K562 (cell line): ENCODE data around the gene IGLON5. TPM values are rescaled to one million over a fixed set of nuclear protein-coding genes. Genes with fewer than 3 reads are reported as not detected.

Experiments
- BRCA1 ChIP-seq, 2 experiments: fragments of 450-650 bp in 1 of 2; sonication (generic) in 1 of 2; formaldehyde crosslinking in 1 of 2; IDR thresholded peaks; 2 replicates each; pipeline versions ENCODE4 v1.5.0 to v1.6.1; 2017 to 2020; ENCODE audit warnings: mild to moderate bottlenecking in 1 of 2, missing genetic modification reagents in 1 of 2
- CSDE1 ChIP-seq, 2 experiments: fragments of 450-650 bp; IDR thresholded peaks; 2 replicates each; pipeline ENCODE4 v1.6.1; 2016; ENCODE audit warnings: mild to moderate bottlenecking in 1 of 2
- EP300 ChIP-seq: IDR thresholded peaks from 2 replicates; pipeline ENCODE4 v1.6.1; 2012; ENCODE audit warnings: low read length, improper control_type of control experiment
- FOXM1 ChIP-seq, 2 experiments: fragments of 450-650 bp in 1 of 2; sonication (generic) in 1 of 2; formaldehyde crosslinking in 1 of 2; IDR thresholded peaks; 2 replicates each; pipeline versions ENCODE4 v1.6.1 to v1.9.0; 2017 to 2022; ENCODE audit warnings: low read depth in 2 of 2, mild to moderate bottlenecking in 2 of 2, missing genetic modification reagents in 1 of 2, moderate library complexity in 1 of 2
- GTF2E2 ChIP-seq: fragments of 200-800 bp; sonication (Bioruptor generic); IDR thresholded peaks from 2 replicates; pipeline ENCODE4 v1.6.1; 2016; ENCODE audit warnings: missing genetic modification characterization, missing compliant biosample characterization
- GTF2F1 ChIP-seq: IDR thresholded peaks from 2 replicates; pipeline ENCODE4 v1.6.1; 2011; ENCODE audit warnings: low read depth, low read length, improper control_type of control experiment
- ID3 ChIP-seq, 2 experiments: fragments of 250-450 bp in 1 of 2; fragments of 450-650 bp in 1 of 2; sonication (Bioruptor Pico) in 1 of 2; IDR thresholded peaks; 2 replicates each; pipeline versions ENCODE4 v1.6.1 to v1.8.0; 2016 to 2021; ENCODE audit warnings: mild to moderate bottlenecking in 2 of 2, moderate library complexity in 2 of 2, missing compliant biosample characterization in 1 of 2, missing genetic modification characterization in 1 of 2
- KAT7 ChIP-seq: sonication (generic); formaldehyde crosslinking; IDR thresholded peaks from 2 replicates; pipeline ENCODE4 v1.8.0; 2022; ENCODE audit warnings: missing genetic modification reagents, mild to moderate bottlenecking, borderline replicate concordance
- KLF1 ChIP-seq: fragments of 450-650 bp; IDR thresholded peaks from 2 replicates; pipeline ENCODE4 v1.6.1; 2016; ENCODE audit warnings: missing genetic modification characterization, missing compliant biosample characterization
- NEUROD1 ChIP-seq: fragments of 150-350 bp; IDR thresholded peaks from 2 replicates; pipeline ENCODE4 v1.6.1; 2014; ENCODE audit warnings: borderline replicate concordance, low read length, low read depth; ENCODE audit not compliant: partially characterized antibody
- NR2C2 ChIP-seq, 2 experiments: fragments of 200-800 bp in 1 of 2; sonication (Bioruptor generic) in 1 of 2; sonication (generic) in 1 of 2; formaldehyde crosslinking in 1 of 2; IDR thresholded peaks; 2 replicates each; pipeline versions ENCODE4 v1.6.1 to v1.8.0; 2016 to 2022; ENCODE audit warnings: mild to moderate bottlenecking in 1 of 2, missing compliant biosample characterization in 1 of 2, missing genetic modification characterization in 1 of 2, missing genetic modification reagents in 1 of 2
- PCBP2 ChIP-seq: fragments of 200-400 bp; formaldehyde crosslinking; IDR thresholded peaks from 2 replicates; pipeline ENCODE4 v1.6.1; 2018; ENCODE audit warnings: low read length, low read depth, mild to moderate bottlenecking, moderate library complexity; ENCODE audit not compliant: poor library complexity, severe bottlenecking
- PHB ChIP-seq: fragments of 250-450 bp; sonication (Bioruptor Pico); IDR thresholded peaks from 2 replicates; pipeline ENCODE4 v1.5.0; 2021
- PTTG1 ChIP-seq: fragments of 450-650 bp; IDR thresholded peaks from 2 replicates; pipeline ENCODE4 v1.6.1; 2016; ENCODE audit warnings: low read depth, mild to moderate bottlenecking, missing genetic modification characterization, missing compliant biosample characterization
- RAD21 ChIP-seq, 2 experiments: fragments of 250-450 bp in 1 of 2; fragments of 450-650 bp in 1 of 2; sonication (Bioruptor Pico) in 1 of 2; formaldehyde crosslinking in 1 of 2; IDR thresholded peaks in 1 of 2; conservative IDR thresholded peaks in 1 of 2; 2 replicates each; pipeline versions ENCODE4 v1.4.0 to v1.8.0; 2020 to 2022; ENCODE audit warnings: mild to moderate bottlenecking in 2 of 2, moderate library complexity in 1 of 2
- RBBP5 ChIP-seq: fragments of 200-600 bp; sonication (generic); IDR thresholded peaks from 2 replicates; pipeline ENCODE4 v1.6.1; 2012; ENCODE audit warnings: borderline replicate concordance, mild to moderate bottlenecking, low read length, control low read depth, inconsistent platforms; ENCODE audit not compliant: insufficient read depth, poor library complexity, severe bottlenecking
- SAP30 ChIP-seq: fragments of 200-600 bp; sonication (generic); IDR thresholded peaks from 2 replicates; pipeline ENCODE4 v1.6.1; 2012; ENCODE audit warnings: borderline replicate concordance, low read depth, mild to moderate bottlenecking, moderate library complexity, low read length, control low read depth, inconsistent platforms; ENCODE audit not compliant: insufficient read depth, poor library complexity, severe bottlenecking
- SNIP1 ChIP-seq: fragments of 450-650 bp; IDR thresholded peaks from 2 replicates; pipeline ENCODE4 v1.7.1; 2017; ENCODE audit warnings: low read depth, mild to moderate bottlenecking
- SOX6 ChIP-seq: fragments of 450-650 bp; IDR thresholded peaks from 2 replicates; pipeline ENCODE4 v1.6.1; 2014; ENCODE audit warnings: mild to moderate bottlenecking
- SPI1 ChIP-seq: IDR thresholded peaks from 2 replicates; pipeline ENCODE4 v1.6.1; 2011; ENCODE audit warnings: low read depth, low read length, control low read depth, borderline replicate concordance
- TAL1 ChIP-seq: fragments of 450-650 bp; IDR thresholded peaks from 2 replicates; pipeline ENCODE4 v1.6.1; 2016; ENCODE audit warnings: mild to moderate bottlenecking
- ZBTB1 ChIP-seq: sonication (generic); formaldehyde crosslinking; IDR thresholded peaks from 2 replicates; pipeline ENCODE4 v1.8.1; 2023; ENCODE audit warnings: missing genetic modification reagents, low read depth, mild to moderate bottlenecking, borderline replicate concordance
- ZNF212 ChIP-seq: fragments of 450-650 bp; formaldehyde crosslinking; IDR thresholded peaks from 2 replicates; pipeline ENCODE4 v1.4.0; 2020; ENCODE audit warnings: mild to moderate bottlenecking
- ZNF217 ChIP-seq: sonication (generic); formaldehyde crosslinking; IDR thresholded peaks from 2 replicates; pipeline ENCODE4 v1.8.0; 2022; ENCODE audit warnings: mild to moderate bottlenecking, missing genetic modification reagents
- ZNF436 ChIP-seq: fragments of 250-450, 450-650 bp; sonication (Bioruptor Pico); formaldehyde crosslinking; IDR thresholded peaks from 2 replicates; pipeline ENCODE4 v1.7.0; 2020; ENCODE audit warnings: mild to moderate bottlenecking
- ZNF696 ChIP-seq: fragments of 250-450 bp; sonication (Bioruptor Pico); conservative IDR thresholded peaks from 2 replicates; pipeline ENCODE4 v1.4.0; 2020; ENCODE audit warnings: mild to moderate bottlenecking, moderate library complexity
- polyA plus RNA-seq, 8 experiments: library from polyadenylated mRNA; depleted of rRNA in 4 of 8; stranded (reverse) in 5 of 8; unstranded in 3 of 8; fragments of >200 nt; fragmentation: Nextera tagmentation in 2 of 8; fragmentation: Illumina TruSeq in 1 of 8; extraction: Ambion mirVana in 2 of 8; extraction: Trizol in 1 of 8; gene quantifications; 2 replicates each; pipeline versions ENCODE4 v1.2.1 to v1.2.3, GENCODE V29; 2011 to 2014; ENCODE audit warnings: inconsistent platforms in 1 of 8, missing spikeins in 1 of 8
- total RNA-seq, 7 experiments: library from RNA; depleted of rRNA in 6 of 7; stranded (reverse); fragments of >200 nt in 6 of 7; fragmentation: Illumina TruSeq in 2 of 7; extraction: Trizol in 2 of 7; gene quantifications; 2 replicates each; pipeline versions ENCODE4 v1.2.1 to v1.2.3, GENCODE V29; 2011 to 2021; ENCODE audit warnings: low replicate concordance in 1 of 7
- TF ChIP-seq, protein P1 (sequence below), 3 experiments: fragments of 200-800 bp in 1 of 3; sonication (Bioruptor generic) in 1 of 3; sonication (generic) in 1 of 3; formaldehyde crosslinking in 1 of 3; IDR thresholded peaks; 2 replicates each; pipeline versions ENCODE4 v1.6.1 to v1.8.0; 2016 to 2022; ENCODE audit warnings: mild to moderate bottlenecking in 2 of 3, missing compliant biosample characterization in 2 of 3, missing genetic modification characterization in 2 of 3, missing genetic modification reagents in 1 of 3

IGLON5 gene
- total and polyA plus RNA-seq, 9 of the 15 experiments (the other 6 are each of a cell fraction or from before 2014, with no cell fraction given) = 0.03 to 0.22 (median 0.14) TPM; not detected in 2

- no peak for TF ChIP-seq ID3 (CRISPR knock-in tag; IDR thresholded peaks at IDR 0.05)
- TF ChIP-seq ID3 (tag; IDR thresholded peaks at IDR 0.05) = no peak
- no peak for TF ChIP-seq EP300
- TF ChIP-seq PHB = no peak
- TF ChIP-seq FOXM1 (IDR thresholded peaks at IDR 0.05; ENCODE audit: low read depth) = no peak
- TF ChIP-seq FOXM1 (CRISPR knock-in tag; IDR thresholded peaks at IDR 0.05; ENCODE audit: low read depth) = no peak
- TF ChIP-seq CSDE1 (IDR thresholded peaks at IDR 0.05) = 0 out of 4 replicates have a peak, but pooled peaks of 1 of the 2 experiments have one; percentile 50
- no peak for TF ChIP-seq ZNF436 (CRISPR knock-in tag)
- 0 out of 2 replicates have a peak, but pooled peaks have one; percentile 25 for TF ChIP-seq SPI1
- no peak for TF ChIP-seq BRCA1 (IDR thresholded peaks at IDR 0.05)
- TF ChIP-seq BRCA1 (CRISPR knock-in tag; IDR thresholded peaks at IDR 0.05) = 0 out of 2 replicates have a peak, but pooled peaks have one; percentile 59
- TF ChIP-seq SNIP1 = 0 out of 2 replicates have a peak, but pooled peaks have one; percentile 13
- TF ChIP-seq TAL1 = peak; percentile 25; the same call in 1 of the 2 replicates
- no peak for TF ChIP-seq ZNF696 (CRISPR knock-in tag)
- TF ChIP-seq ZNF217 (CRISPR knock-in tag) = no peak
- TF ChIP-seq KLF1 (tag) = no peak
- TF ChIP-seq, protein P1, sequence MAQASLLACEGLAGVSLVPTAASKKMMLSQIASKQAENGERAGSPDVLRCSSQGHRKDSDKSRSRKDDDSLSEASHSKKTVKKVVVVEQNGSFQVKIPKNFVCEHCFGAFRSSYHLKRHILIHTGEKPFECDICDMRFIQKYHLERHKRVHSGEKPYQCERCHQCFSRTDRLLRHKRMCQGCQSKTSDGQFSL (CRISPR knock-in tag; IDR thresholded peaks at IDR 0.05) = no peak
- TF ChIP-seq, protein P1 (tag; IDR thresholded peaks at IDR 0.05) = no peak
- no peak for TF ChIP-seq RBBP5
- no peak for TF ChIP-seq GTF2F1
- 0 out of 2 replicates have a peak, but pooled peaks have one; percentile 32 for TF ChIP-seq ZNF212 (CRISPR knock-in tag)
- TF ChIP-seq GTF2E2 (tag) = peak; percentile 50; the same call in 1 of the 2 replicates
- no peak for TF ChIP-seq NR2C2 (CRISPR knock-in tag; IDR thresholded peaks at IDR 0.05)
- TF ChIP-seq NR2C2 (tag; IDR thresholded peaks at IDR 0.05) = no peak
- no peak for TF ChIP-seq PTTG1 (tag)
- no peak for TF ChIP-seq SOX6
- TF ChIP-seq PCBP2 = no peak
- no peak; the same call in 1 of the 2 replicates for TF ChIP-seq KAT7 (CRISPR knock-in tag)
- TF ChIP-seq NEUROD1 = no peak
- peak; percentile 13 for TF ChIP-seq SAP30
- TF ChIP-seq ZBTB1 (CRISPR knock-in tag) = no peak
- no peak; a peak in 1 of 4 replicates for TF ChIP-seq RAD21 (CRISPR knock-in tag; conservative IDR thresholded peaks at IDR 0.05 in 1 of 2, IDR thresholded peaks at IDR 0.05 in 1 of 2)
These were observed 27.9 kb downstream of the IGLON5 start (continued) for GRCh38 chr19:51339313-51339686.
